ENCODE data around the gene RALGAPA1.

GRCh38 chr14:35512765-35513164, 296.3 kb downstream of the RALGAPA1 start:
- TF ChIP-seq KDM1A (IDR thresholded peaks at IDR 0.05) (no peak), PCBP1 (IDR thresholded peaks at IDR 0.05; ENCODE audit: low read depth, low read length, poor library complexity, severe bottlenecking) (no peak), NR1H2 (CRISPR knock-in tag; IDR thresholded peaks at IDR 0.05) (no peak), ZBTB40 (IDR thresholded peaks at IDR 0.05) (no peak), ZBTB40 (CRISPR knock-in tag; IDR thresholded peaks at IDR 0.05) (no peak), ZFP91 (CRISPR knock-in tag; IDR thresholded peaks at IDR 0.05) (no peak), PHB2 (IDR thresholded peaks at IDR 0.05; ENCODE audit: low read depth) (no peak), CTCF (IDR thresholded peaks at IDR 0.05 in 2 of 3, conservative IDR thresholded peaks at IDR 0.05 in 1 of 3; ENCODE audit: insufficient read depth in 2 of 3, low read depth in 1 of 3, low read length in 3 of 3) (no peak), POLR2A (conservative IDR thresholded peaks at IDR 0.05) (no peak), ZNF24 (IDR thresholded peaks at IDR 0.05) (no peak), RBM15 (IDR thresholded peaks at IDR 0.05; ENCODE audit: insufficient read depth, low read length) (no peak), CBX5 (IDR thresholded peaks at IDR 0.05; ENCODE audit: borderline replicate concordance, low read depth) (no peak), ZNF318 (IDR thresholded peaks at IDR 0.05; ENCODE audit: borderline replicate concordance in 1 of 2, low read depth in 1 of 2) (no peak), ZNF561 (CRISPR knock-in tag; conservative IDR thresholded peaks at IDR 0.05) (no peak), POLR2AphosphoS5 (IDR thresholded peaks at IDR 0.05; ENCODE audit: control insufficient read depth, insufficient read depth, low read depth, low read length) (no peak)

Measured in K562 (cell line).